ENCODE measurements around the gene LMOD2. TPM values are rescaled to one million over a fixed set of nuclear protein-coding genes. Genes with fewer than 3 reads are reported as not detected.

LMOD2 gene
- total and polyA plus RNA-seq, 12 donors, result 115 to 2,841 (median 1,023) TPM

GRCh38 chr7:123689250-123689649, 33.6 kb downstream of the LMOD2 start:
- no peaks in the 10 kb centered on the region for H3K9me3 ChIP-seq
- H3K27ac ChIP-seq, result no peak overlapping the region
- H3K36me3 ChIP-seq, result peaks cover 0 to 96% (median 43%) of the 10 kb centered on the region in 9 donors
- no peak for TF ChIP-seq CTCF (IDR thresholded peaks at IDR 0.05)
- no peak overlapping the region for H3K4me3 ChIP-seq
- 77 to 78% methylated on average over 3 of the region's 3 CpGs for WGBS, 2 donors
- ATAC-seq (no peak), DNase-seq (no peak)
- H3K4me1 ChIP-seq, result no peaks in the 10 kb centered on the region
- intact Hi-C loops (cut with DNase I), result loop anchor here in 3 of 10 donors (5.0 to 10.0 kb wide), 3 partner anchors 56 to 176 kb away; partner anchors contain the start of gene WASL (in 1 of the 3)
- no peaks in the 10 kb centered on the region for H3K27me3 ChIP-seq

- no peak for TF ChIP-seq CTCF (IDR thresholded peaks at IDR 0.05)
- 96 to 98% methylated on average over 2 of the region's 2 CpGs for WGBS, 2 donors
- H3K27ac ChIP-seq, result no peak overlapping the region
- H3K9me3 ChIP-seq, result no peaks in the 10 kb centered on the region
- no peak overlapping the region for H3K4me3 ChIP-seq
- H3K4me1 ChIP-seq, result no peaks in the 10 kb centered on the region
- H3K27me3 ChIP-seq, result no peaks in the 10 kb centered on the region
- DNase-seq (no peak), ATAC-seq (no peak)
- intact Hi-C loops (cut with DNase I), result loop anchor here in 3 of 10 donors (10.0 kb wide), 2 partner anchors 54 to 106 kb away; partner anchors contain the start of gene WASL (in 2 of the 3)
- peaks cover 0 to 98% (median 43%) of the 10 kb centered on the region in 9 donors for H3K36me3 ChIP-seq
These were observed 34.9 kb downstream of the LMOD2 start for GRCh38 chr7:123690550-123690949.

GRCh38 chr7:123692471-123692877, 36.8 kb downstream of the LMOD2 start:
- 92 to 94% methylated on average over 6 of the region's 6 CpGs for WGBS, 2 donors
- peak in 4 of 8 donors; percentile 9 to 41 (median 30) for ATAC-seq
- no peaks in the 10 kb centered on the region for H3K4me1 ChIP-seq
- H3K27me3 ChIP-seq, result no peaks in the 10 kb centered on the region
- H3K4me3 ChIP-seq, result no peak overlapping the region
- no peaks in the 10 kb centered on the region for H3K9me3 ChIP-seq
- intact Hi-C loops (cut with DNase I), result loop anchor here in 3 of 10 donors (10.0 kb wide), 2 partner anchors 52 to 108 kb away; partner anchors contain the start of gene WASL (in 2 of the 3)
- TF ChIP-seq CTCF (IDR thresholded peaks at IDR 0.05), result no peak
- peaks cover 0 to 99% (median 39%) of the 10 kb centered on the region in 9 donors for H3K36me3 ChIP-seq
- H3K27ac ChIP-seq, result no peak overlapping the region
- no peak for DNase-seq

- Histone ChIP-seq H3K27me3 (no peaks in the 10 kb centered on the region), H3K36me3 (peaks cover 0 to 94% (median 18%) of the 10 kb centered on the region in 9 donors), H3K27ac (no peak overlapping the region), H3K4me1 (no peaks in the 10 kb centered on the region), H3K9me3 (no peaks in the 10 kb centered on the region), H3K4me3 (no peak overlapping the region)
- intact Hi-C loops (cut with DNase I), result loop anchor here in 5 of 10 donors (5.0 to 10.0 kb wide), 3 partner anchors 49 to 111 kb away; partner anchors contain the start of gene WASL (in 2 of the 5)
- TF ChIP-seq CTCF (IDR thresholded peaks at IDR 0.05), result no peak
- ATAC-seq (no peak), DNase-seq (no peak)
- WGBS, 2 donors, result 91 to 92% methylated on average over 3 of the region's 3 CpGs
These were observed 40.4 kb downstream of the LMOD2 start for GRCh38 chr7:123695944-123696677.
